K562 (cell line): ENCODE results near the gene KRT83. TPM values are rescaled to one million over a fixed set of nuclear protein-coding genes. Genes with fewer than 3 reads are reported as not detected.

Source experiments
- ATAC-seq: fragments of 200-7000 bp; cut with Tn5 transposase; 3 replicates; pipeline ENCODE4 v1.9.1; 2020; ENCODE audit warnings: moderate library complexity
- BruUV-seq: library from RNA; stranded (reverse); fragments of 400-500 nt; replicated peaks from 2 replicates; lab custom pipeline; 2021; lab: Mats Ljungman, UMichigan
- CTCF ChIA-PET: fragments of 300-600 bp; formaldehyde crosslinking; extraction: SDS; loops from one replicate; lab custom pipeline; 2021; ENCODE audit warnings: low intra/inter-chr PET ratio; lab: Yijun Ruan, JAX
- POLR2A ChIA-PET: fragments of 300-600, 350-650 bp; sonication (Branson Sonifier 250); formaldehyde crosslinking; extraction: SDS; loops from one replicate; lab custom pipeline; 2021; ENCODE audit warnings: antibody characterized with exemption, inconsistent platforms; lab: Yijun Ruan, JAX
- DNase-seq, 4 experiments: peaks; one replicate each; pipeline versions ENCODE4 v3.0.0 to v3.0.0-alpha.2; 2011 to 2018; ENCODE audit warnings: low spot score in 3 of 4, mixed read lengths in 3 of 4; ENCODE audit errors: extremely low read depth in 1 of 4
- FAIRE-seq: peaks from 2 replicates; lab custom pipeline; 2011; peaks lifted over from hg19 to GRCh38; lab: Jason Lieb, UNC
- H2AFZ ChIP-seq: 2 replicates; pipeline ENCODE4 v1.6.0; 2011; ENCODE audit warnings: low read depth, low read length, control low read depth, inconsistent platforms
- H3K27ac ChIP-seq: fragments of 200-600 bp; 3 replicates; pipeline ENCODE4 v1.8.0; 2011; ENCODE audit warnings: low read depth, mild to moderate bottlenecking, control low read depth, inconsistent platforms, low read length, moderate library complexity, mixed read lengths; ENCODE audit errors: extremely low read depth
- H3K27me3 ChIP-seq, 2 experiments: fragments of 300-600 bp in 1 of 2; 2 replicates in 1 of 2; 3 replicates in 1 of 2; pipeline versions ENCODE4 v1.6.0 to v1.8.0; 2011; ENCODE audit warnings: inconsistent platforms in 2 of 2, low read length in 2 of 2, mild to moderate bottlenecking in 1 of 2, mixed read lengths in 1 of 2, moderate library complexity in 1 of 2; ENCODE audit not compliant: control insufficient read depth in 2 of 2, insufficient read depth in 2 of 2
- H3K36me3 ChIP-seq: fragments of 300-600 bp; 3 replicates; pipeline ENCODE4 v1.8.0; 2011; ENCODE audit warnings: mild to moderate bottlenecking, low read length, inconsistent platforms; ENCODE audit not compliant: control insufficient read depth, insufficient read depth
- H3K4me1 ChIP-seq, 2 experiments: fragments of 200-600 bp in 1 of 2; replicated peaks in 1 of 2; 2 replicates in 1 of 2; 3 replicates in 1 of 2; pipeline versions ENCODE4 v1.5.1 to v1.8.0; 2011; ENCODE audit warnings: inconsistent platforms in 2 of 2, low read length in 2 of 2, mild to moderate bottlenecking in 1 of 2, mixed read lengths in 1 of 2, moderate library complexity in 1 of 2; ENCODE audit not compliant: control insufficient read depth in 2 of 2, insufficient read depth in 2 of 2
- H3K4me2 ChIP-seq: 2 replicates; pipeline ENCODE4 v1.6.1; 2011; ENCODE audit warnings: low read length, control low read depth, inconsistent platforms, mixed read lengths; ENCODE audit not compliant: insufficient read depth
- H3K4me3 ChIP-seq: fragments of 200-600 bp; sonication (generic), shearing (Covaris generic); 2 replicates; pipeline ENCODE4 v1.5.1; 2016; ENCODE audit warnings: control low read depth, inconsistent platforms
- H3K79me2 ChIP-seq: fragments of 200-600 bp; 3 replicates; pipeline ENCODE4 v1.8.0; 2011; ENCODE audit warnings: low read length, inconsistent platforms; ENCODE audit not compliant: control insufficient read depth, insufficient read depth
- H3K9ac ChIP-seq, 2 experiments: 2 replicates each; pipeline versions ENCODE4 v1.6.0 to v1.6.1; 2011; ENCODE audit warnings: low read depth in 2 of 2, low read length in 2 of 2, control low read depth in 1 of 2, inconsistent platforms in 1 of 2, mild to moderate bottlenecking in 1 of 2, mixed read lengths in 1 of 2; ENCODE audit not compliant: insufficient read depth in 1 of 2
- H3K9me1 ChIP-seq: one replicate; pipeline ENCODE4 v1.6.0; 2011; ENCODE audit warnings: inconsistent platforms, mild to moderate bottlenecking, low read length, moderate library complexity; ENCODE audit not compliant: control insufficient read depth, insufficient read depth
- H3K9me3 ChIP-seq: replicated peaks from 2 replicates; pipeline ENCODE4 v1.5.1; 2011; ENCODE audit warnings: low read depth, low read length, inconsistent platforms; ENCODE audit not compliant: control insufficient read depth, insufficient read depth
- H4K20me1 ChIP-seq: replicated peaks from 2 replicates; pipeline ENCODE4 v1.6.1; 2011; ENCODE audit warnings: low read length, inconsistent platforms, mixed read lengths; ENCODE audit not compliant: control insufficient read depth, insufficient read depth
- ATF7 ChIP-seq: fragments of 450-650 bp; IDR thresholded peaks from 2 replicates; pipeline ENCODE4 v1.7.1; 2014; ENCODE audit warnings: mild to moderate bottlenecking, moderate library complexity
- HDAC3 ChIP-seq: fragments of 450-650 bp; IDR thresholded peaks from 2 replicates; pipeline ENCODE4 v1.6.1; 2018; ENCODE audit warnings: borderline replicate concordance, mild to moderate bottlenecking, moderate library complexity; ENCODE audit not compliant: partially characterized antibody
- HSF4 ChIP-seq: fragments of 250-450 bp; sonication (Bioruptor Pico); IDR thresholded peaks from 2 replicates; pipeline ENCODE4 v2.1.2; 2022; ENCODE audit warnings: mild to moderate bottlenecking, moderate library complexity, borderline replicate concordance
- KDM4B ChIP-seq, 2 experiments: fragments of 450-650 bp in 1 of 2; sonication (generic) in 1 of 2; IDR thresholded peaks; 2 replicates each; pipeline ENCODE4 v1.6.1; 2016 to 2017; ENCODE audit warnings: borderline replicate concordance in 2 of 2, antibody characterized with exemption in 1 of 2, low read depth in 1 of 2, mild to moderate bottlenecking in 1 of 2
- NFRKB ChIP-seq: fragments of 450-650 bp; IDR thresholded peaks from 2 replicates; pipeline ENCODE4 v1.6.1; 2016; ENCODE audit warnings: low read depth
- SRF ChIP-seq, 2 experiments: fragments of 250-450, 450-650 bp in 1 of 2; sonication (Bioruptor Pico) in 1 of 2; sonication (generic) in 1 of 2; formaldehyde crosslinking; IDR thresholded peaks; 2 replicates each; pipeline versions ENCODE4 v1.5.0 to v1.5.1; 2020 to 2022; ENCODE audit warnings: mild to moderate bottlenecking in 1 of 2, missing genetic modification reagents in 1 of 2
- ZNF766 ChIP-seq: fragments of 200-800 bp; sonication (Bioruptor generic); conservative IDR thresholded peaks from 2 replicates; pipeline ENCODE4 v1.6.1; 2016; ENCODE audit warnings: missing genetic modification characterization, missing compliant biosample characterization
- WGBS: fragments of 100-300 bp; shearing (Covaris generic); methylation state at CpG from one replicate; pipeline ENCODE4 v1.1.6; 2016; ENCODE audit warnings: low coverage, mixed read lengths; ENCODE audit not compliant: insufficient coverage; ENCODE audit errors: missing lambda C conversion rate; 5-methylcytosine and 5-hydroxymethylcytosine counted together
- in situ Hi-C: fragments of 300-500 bp; cut with MboI; formaldehyde crosslinking; loops from 4 replicates; pipeline ENCODE4 v1.15.0; 2018; ENCODE audit warnings: inconsistent platforms, mixed read lengths
- intact Hi-C: fragments of 100-400 bp; cut with micrococcal nuclease; formaldehyde crosslinking; loops from 2 replicates; pipeline ENCODE4 v1.14.2; 2022
- polyA plus RNA-seq, 8 experiments: library from polyadenylated mRNA; depleted of rRNA in 4 of 8; stranded (reverse) in 5 of 8; unstranded in 3 of 8; fragments of >200 nt; fragmentation: Nextera tagmentation in 2 of 8; fragmentation: Illumina TruSeq in 1 of 8; extraction: Ambion mirVana in 2 of 8; extraction: Trizol in 1 of 8; gene quantifications; 2 replicates each; pipeline versions ENCODE4 v1.2.1 to v1.2.3, GENCODE V29; 2011 to 2014; ENCODE audit warnings: inconsistent platforms in 1 of 8, missing spikeins in 1 of 8
- total RNA-seq, 7 experiments: library from RNA; depleted of rRNA in 6 of 7; stranded (reverse); fragments of >200 nt in 6 of 7; fragmentation: Illumina TruSeq in 2 of 7; extraction: Trizol in 2 of 7; gene quantifications; 2 replicates each; pipeline versions ENCODE4 v1.2.1 to v1.2.3, GENCODE V29; 2011 to 2021; ENCODE audit warnings: low replicate concordance in 1 of 7
- TF ChIP-seq, protein P1 (sequence below), 2 experiments: fragments of 450-650 bp; formaldehyde crosslinking in 1 of 2; IDR thresholded peaks; 2 replicates each; pipeline versions ENCODE4 v1.4.0 to v1.6.1; 2014 to 2020; ENCODE audit warnings: mild to moderate bottlenecking in 2 of 2, borderline replicate concordance in 1 of 2, low read depth in 1 of 2
- TF ChIP-seq, protein P2 (sequence below): fragments of 250-450 bp; sonication (Bioruptor Pico); IDR thresholded peaks from 2 replicates; pipeline ENCODE4 v1.4.0; 2020; ENCODE audit warnings: mild to moderate bottlenecking, moderate library complexity

KRT83 gene
- total and polyA plus RNA-seq, 9 of the 15 experiments (the other 6 are each of a cell fraction or from before 2014, with no cell fraction given) = not detected

GRCh38 chr12:52364901-52365489, 43.8 kb upstream of the KRT83 start:
- CTCF ChIA-PET = no interaction called here
- FAIRE-seq (no peak), ATAC-seq (no peak)
- TF ChIP-seq ZNF766 (CRISPR knock-in tag) (no peak), HDAC3 (no peak), HSF4 (CRISPR knock-in tag) (no peak), SRF (CRISPR knock-in tag; IDR thresholded peaks at IDR 0.05) (no peak), KDM4B (IDR thresholded peaks at IDR 0.05; ENCODE audit: borderline replicate concordance in 2 of 2, low read depth in 1 of 2) (no peak), ATF7 (no peak), NFRKB (no peak)
- TF ChIP-seq, protein P1, sequence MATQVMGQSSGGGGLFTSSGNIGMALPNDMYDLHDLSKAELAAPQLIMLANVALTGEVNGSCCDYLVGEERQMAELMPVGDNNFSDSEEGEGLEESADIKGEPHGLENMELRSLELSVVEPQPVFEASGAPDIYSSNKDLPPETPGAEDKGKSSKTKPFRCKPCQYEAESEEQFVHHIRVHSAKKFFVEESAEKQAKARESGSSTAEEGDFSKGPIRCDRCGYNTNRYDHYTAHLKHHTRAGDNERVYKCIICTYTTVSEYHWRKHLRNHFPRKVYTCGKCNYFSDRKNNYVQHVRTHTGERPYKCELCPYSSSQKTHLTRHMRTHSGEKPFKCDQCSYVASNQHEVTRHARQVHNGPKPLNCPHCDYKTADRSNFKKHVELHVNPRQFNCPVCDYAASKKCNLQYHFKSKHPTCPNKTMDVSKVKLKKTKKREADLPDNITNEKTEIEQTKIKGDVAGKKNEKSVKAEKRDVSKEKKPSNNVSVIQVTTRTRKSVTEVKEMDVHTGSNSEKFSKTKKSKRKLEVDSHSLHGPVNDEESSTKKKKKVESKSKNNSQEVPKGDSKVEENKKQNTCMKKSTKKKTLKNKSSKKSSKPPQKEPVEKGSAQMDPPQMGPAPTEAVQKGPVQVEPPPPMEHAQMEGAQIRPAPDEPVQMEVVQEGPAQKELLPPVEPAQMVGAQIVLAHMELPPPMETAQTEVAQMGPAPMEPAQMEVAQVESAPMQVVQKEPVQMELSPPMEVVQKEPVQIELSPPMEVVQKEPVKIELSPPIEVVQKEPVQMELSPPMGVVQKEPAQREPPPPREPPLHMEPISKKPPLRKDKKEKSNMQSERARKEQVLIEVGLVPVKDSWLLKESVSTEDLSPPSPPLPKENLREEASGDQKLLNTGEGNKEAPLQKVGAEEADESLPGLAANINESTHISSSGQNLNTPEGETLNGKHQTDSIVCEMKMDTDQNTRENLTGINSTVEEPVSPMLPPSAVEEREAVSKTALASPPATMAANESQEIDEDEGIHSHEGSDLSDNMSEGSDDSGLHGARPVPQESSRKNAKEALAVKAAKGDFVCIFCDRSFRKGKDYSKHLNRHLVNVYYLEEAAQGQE (IDR thresholded peaks at IDR 0.05; ENCODE audit: borderline replicate concordance) = no peak
- TF ChIP-seq, protein P1 (CRISPR knock-in tag; IDR thresholded peaks at IDR 0.05; ENCODE audit: low read depth) = no peak
- TF ChIP-seq, protein P2, sequence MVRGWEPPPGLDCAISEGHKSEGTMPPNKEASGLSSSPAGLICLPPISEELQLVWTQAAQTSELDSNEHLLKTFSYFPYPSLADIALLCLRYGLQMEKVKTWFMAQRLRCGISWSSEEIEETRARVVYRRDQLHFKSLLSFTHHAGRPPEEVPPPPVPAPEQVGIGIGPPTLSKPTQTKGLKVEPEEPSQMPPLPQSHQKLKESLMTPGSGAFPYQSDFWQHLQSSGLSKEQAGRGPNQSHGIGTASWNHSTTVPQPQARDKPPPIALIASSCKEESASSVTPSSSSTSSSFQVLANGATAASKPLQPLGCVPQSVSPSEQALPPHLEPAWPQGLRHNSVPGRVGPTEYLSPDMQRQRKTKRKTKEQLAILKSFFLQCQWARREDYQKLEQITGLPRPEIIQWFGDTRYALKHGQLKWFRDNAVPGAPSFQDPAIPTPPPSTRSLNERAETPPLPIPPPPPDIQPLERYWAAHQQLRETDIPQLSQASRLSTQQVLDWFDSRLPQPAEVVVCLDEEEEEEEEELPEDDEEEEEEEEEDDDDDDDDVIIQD = no peak

More at GRCh38 chr12:52364901-52365489, 43.8 kb upstream of the KRT83 start:
- H2AFZ ChIP-seq = no peak overlapping the region
- no peaks in the 10 kb centered on the region for H3K9me3 ChIP-seq
- POLR2A ChIA-PET = no interaction called here
- no peaks in the 10 kb centered on the region for H3K4me1 ChIP-seq
- H3K27me3 ChIP-seq = peaks cover 23 to 57% of the 10 kb centered on the region in 2 experiments; a peak in 4 of 5 replicates
- peaks cover 5% of the 10 kb centered on the region; the same call in 1 of the 2 replicates for H4K20me1 ChIP-seq
- H3K9ac ChIP-seq = no peak overlapping the region
- in situ Hi-C loops = no loop called here
- intact Hi-C loops = loop anchor here (10.0 kb wide), 1 partner anchor 210 kb away; no protein-coding TSS in a partner anchor
- no peak for DNase-seq
- H3K4me3 ChIP-seq = no peak overlapping the region
- H3K9me1 ChIP-seq = no peaks in the 10 kb centered on the region
- under 1% methylated on average over 13 of the region's 14 CpGs for WGBS
- H3K4me2 ChIP-seq = no peak overlapping the region
- no peaks in the 10 kb centered on the region for H3K79me2 ChIP-seq
- no peaks in the 10 kb centered on the region for H3K36me3 ChIP-seq
- H3K27ac ChIP-seq = no peak overlapping the region
- BruUV-seq = no TSS peak
